AG04450 (cell line): ENCODE results near the gene RPH3AL. TPM values are rescaled to one million over a fixed set of nuclear protein-coding genes. Genes with fewer than 3 reads are reported as not detected.

Experiments used
- CTCF ChIA-PET: fragments of 300-600, 350-600 bp; formaldehyde crosslinking; extraction: SDS; loops from one replicate; lab custom pipeline; 2022; ENCODE audit warnings: antibody characterized with exemption, inconsistent platforms; lab: Charles Lee
- POLR2A ChIA-PET: fragments of 350-600 bp; formaldehyde crosslinking; extraction: SDS; loops from one replicate; lab custom pipeline; 2021; ENCODE audit warnings: antibody characterized with exemption, inconsistent platforms; lab: Yijun Ruan, JAX
- DNase-seq: peaks from one replicate; pipeline ENCODE4 v3.0.0-alpha.2; 2011; ENCODE audit warnings: low read depth, low spot score
- H3K27ac ChIP-seq: one replicate; pipeline ENCODE4 v1.5.1; 2012; ENCODE audit warnings: low read depth, low read length, control low read depth
- H3K27me3 ChIP-seq: one replicate; pipeline ENCODE4 v1.6.0; 2012; ENCODE audit warnings: low read length; ENCODE audit not compliant: control insufficient read depth, insufficient read depth
- H3K4me3 ChIP-seq: 2 replicates; pipeline ENCODE4 v1.5.1; 2011; ENCODE audit warnings: mild to moderate bottlenecking, low read depth, low read length, control low read depth
- H3K9me3 ChIP-seq: 2 replicates; pipeline ENCODE4 v1.5.1; 2012; ENCODE audit warnings: low read length; ENCODE audit not compliant: control insufficient read depth, insufficient read depth
- CTCF ChIP-seq: IDR thresholded peaks from 2 replicates; pipeline ENCODE4 v1.5.1; 2011; ENCODE audit warnings: low read depth, low read length, control low read depth, inconsistent platforms
- polyA plus RNA-seq: library from polyadenylated mRNA; depleted of rRNA; stranded (reverse); fragments of >200 nt; gene quantifications from 2 replicates; pipeline ENCODE4 v1.2.3, GENCODE V29; 2011

RPH3AL gene
- polyA plus RNA-seq, 1 experiment: 1.3 TPM

GRCh38 chr17:182050-182751, 170.4 kb downstream of the RPH3AL start:
- no peak for TF ChIP-seq CTCF
- no peak overlapping the region for H3K4me3 ChIP-seq
- no peak overlapping the region for H3K27ac ChIP-seq
- no peak for DNase-seq
- POLR2A ChIA-PET: no interaction called here
- peaks cover 55% of the 10 kb centered on the region for H3K27me3 ChIP-seq
- no peaks in the 10 kb centered on the region for H3K9me3 ChIP-seq
- CTCF ChIA-PET: no interaction called here

- Histone ChIP-seq H3K27ac (no peak within 1 kb of the TSS), H3K9me3 (no peaks in the 10 kb centered on the region), H3K4me3 (no peak within 1 kb of the TSS), H3K27me3 (peaks cover 60% of the 10 kb centered on the region)
- POLR2A ChIA-PET: no interaction called here
- CTCF ChIA-PET: no interaction called here
- DNase-seq: no peak
- TF ChIP-seq CTCF: no peak
These were observed 171.2 kb downstream of the RPH3AL start, which contains the start of gene DOC2B for GRCh38 chr17:181245-182049. DOC2B (minus strand) TSS chr17:181650; CDS start chr17:181479, 171 bp downstream.

GRCh38 chr17:180381-181244, 172.0 kb downstream of the RPH3AL start:
- DNase-seq: no peak
- Histone ChIP-seq H3K27me3 (peaks cover 61% of the 10 kb centered on the region), H3K27ac (no peak overlapping the region), H3K9me3 (no peaks in the 10 kb centered on the region), H3K4me3 (no peak overlapping the region)
- no peak for TF ChIP-seq CTCF
- CTCF ChIA-PET: no interaction called here
- POLR2A ChIA-PET: no interaction called here

GRCh38 chr17:179781-180380, 172.7 kb downstream of the RPH3AL start:
- ChIA-PET CTCF (no interaction called here), POLR2A (no interaction called here)
- DNase-seq: no peak
- Histone ChIP-seq H3K9me3 (no peaks in the 10 kb centered on the region), H3K4me3 (no peak overlapping the region), H3K27ac (no peak overlapping the region), H3K27me3 (peaks cover 65% of the 10 kb centered on the region)
- TF ChIP-seq CTCF: no peak
